ENCODE data around the gene SINHCAF.

GRCh38 chr12:31371256-31371620, 45.3 kb upstream of the SINHCAF start:
- TF ChIP-seq CTCF (IDR thresholded peaks at IDR 0.05) (no peak), POLR2AphosphoS5 (IDR thresholded peaks at IDR 0.05; ENCODE audit: low read depth, low read length) (no peak), SIN3A (IDR thresholded peaks at IDR 0.05; ENCODE audit: borderline replicate concordance, insufficient read depth, low read depth, low read length) (no peak)
- TF ChIP-seq, protein P1, sequence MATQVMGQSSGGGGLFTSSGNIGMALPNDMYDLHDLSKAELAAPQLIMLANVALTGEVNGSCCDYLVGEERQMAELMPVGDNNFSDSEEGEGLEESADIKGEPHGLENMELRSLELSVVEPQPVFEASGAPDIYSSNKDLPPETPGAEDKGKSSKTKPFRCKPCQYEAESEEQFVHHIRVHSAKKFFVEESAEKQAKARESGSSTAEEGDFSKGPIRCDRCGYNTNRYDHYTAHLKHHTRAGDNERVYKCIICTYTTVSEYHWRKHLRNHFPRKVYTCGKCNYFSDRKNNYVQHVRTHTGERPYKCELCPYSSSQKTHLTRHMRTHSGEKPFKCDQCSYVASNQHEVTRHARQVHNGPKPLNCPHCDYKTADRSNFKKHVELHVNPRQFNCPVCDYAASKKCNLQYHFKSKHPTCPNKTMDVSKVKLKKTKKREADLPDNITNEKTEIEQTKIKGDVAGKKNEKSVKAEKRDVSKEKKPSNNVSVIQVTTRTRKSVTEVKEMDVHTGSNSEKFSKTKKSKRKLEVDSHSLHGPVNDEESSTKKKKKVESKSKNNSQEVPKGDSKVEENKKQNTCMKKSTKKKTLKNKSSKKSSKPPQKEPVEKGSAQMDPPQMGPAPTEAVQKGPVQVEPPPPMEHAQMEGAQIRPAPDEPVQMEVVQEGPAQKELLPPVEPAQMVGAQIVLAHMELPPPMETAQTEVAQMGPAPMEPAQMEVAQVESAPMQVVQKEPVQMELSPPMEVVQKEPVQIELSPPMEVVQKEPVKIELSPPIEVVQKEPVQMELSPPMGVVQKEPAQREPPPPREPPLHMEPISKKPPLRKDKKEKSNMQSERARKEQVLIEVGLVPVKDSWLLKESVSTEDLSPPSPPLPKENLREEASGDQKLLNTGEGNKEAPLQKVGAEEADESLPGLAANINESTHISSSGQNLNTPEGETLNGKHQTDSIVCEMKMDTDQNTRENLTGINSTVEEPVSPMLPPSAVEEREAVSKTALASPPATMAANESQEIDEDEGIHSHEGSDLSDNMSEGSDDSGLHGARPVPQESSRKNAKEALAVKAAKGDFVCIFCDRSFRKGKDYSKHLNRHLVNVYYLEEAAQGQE (IDR thresholded peaks at IDR 0.05; ENCODE audit: insufficient read depth in 1 of 2, low read depth in 2 of 2, low read length in 1 of 2): no peak

Measured in Panc1 (cell line).